Tongue (tissue), 2 donors: Measurements from ENCODE around the gene DIO3. TPM values are rescaled to one million over a fixed set of nuclear protein-coding genes. Genes with fewer than 3 reads are reported as not detected.

Experiments
- DNase-seq: peaks from one replicate; pipeline ENCODE4 v3.0.0-alpha.2; 2015
- total RNA-seq: library from RNA; depleted of rRNA; stranded (reverse); fragments of >200 nt; gene quantifications from one replicate; pipeline ENCODE4 v1.2.3, GENCODE V29; 2014

The DIO3 gene
- total RNA-seq = 8.3 TPM

GRCh38 chr14:101561145-101561896 lies at the start of gene DIO3:
DIO3 (plus strand) TSS chr14:101561495.
- DNase-seq = peak; percentile 84

- no peak for DNase-seq
Measured at GRCh38 chr14:101511620-101512375, 49.5 kb upstream of the DIO3 start.

- no peak for DNase-seq
Measured at GRCh38 chr14:101512376-101512695, 49.0 kb upstream of the DIO3 start.

- no peak for DNase-seq
Measured at GRCh38 chr14:101514136-101514535, 47.2 kb upstream of the DIO3 start.

GRCh38 chr14:101516401-101516800 lies 44.9 kb upstream of the DIO3 start:
- DNase-seq = no peak

- DNase-seq = peak; percentile 11
Measured at GRCh38 chr14:101518611-101519473, 42.5 kb upstream of the DIO3 start.

GRCh38 chr14:101520621-101521472 lies 40.4 kb upstream of the DIO3 start:
- no peak for DNase-seq

- DNase-seq = no peak
Measured at GRCh38 chr14:101521473-101521915, 39.8 kb upstream of the DIO3 start.

GRCh38 chr14:101521978-101522377 lies 39.3 kb upstream of the DIO3 start:
- DNase-seq = no peak

GRCh38 chr14:101525640-101526527 lies 35.4 kb upstream of the DIO3 start:
- DNase-seq = no peak

GRCh38 chr14:101527987-101528386 lies 33.3 kb upstream of the DIO3 start:
- DNase-seq = no peak

GRCh38 chr14:101529079-101529478 lies 32.2 kb upstream of the DIO3 start:
- DNase-seq = no peak

GRCh38 chr14:101534198-101534597 lies 27.1 kb upstream of the DIO3 start:
- DNase-seq = no peak

- no peak for DNase-seq
Measured at GRCh38 chr14:101535232-101535631, 26.1 kb upstream of the DIO3 start.

GRCh38 chr14:101535701-101536207 lies 25.5 kb upstream of the DIO3 start:
- DNase-seq = no peak

- no peak for DNase-seq
Measured at GRCh38 chr14:101537286-101537685, 24.0 kb upstream of the DIO3 start.

- no peak for DNase-seq
Measured at GRCh38 chr14:101538878-101539277, 22.4 kb upstream of the DIO3 start.

- DNase-seq = no peak
Measured at GRCh38 chr14:101539880-101540279, 21.4 kb upstream of the DIO3 start.

- DNase-seq = no peak
Measured at GRCh38 chr14:101540481-101541462, 20.5 kb upstream of the DIO3 start.
